IMR-90 (cell line): Measurements from ENCODE around the gene RELN.

Experiments used
- CEBPB ChIP-seq: IDR thresholded peaks from 2 replicates; pipeline ENCODE4 v1.6.1; 2012; ENCODE audit warnings: low read depth, low read length, improper control_type of control experiment
- CTCF ChIP-seq: conservative IDR thresholded peaks from 2 replicates; pipeline ENCODE4 v1.5.1; 2012; ENCODE audit warnings: mild to moderate bottlenecking, low read depth, low read length, improper control_type of control experiment
- ELK1 ChIP-seq: fragments of 150-350 bp; IDR thresholded peaks from 2 replicates; pipeline ENCODE4 v1.6.1; 2016; ENCODE audit warnings: low read depth, mild to moderate bottlenecking, low read length, moderate library complexity, borderline replicate concordance
- MAFK ChIP-seq: IDR thresholded peaks from 2 replicates; pipeline ENCODE4 v1.6.1; 2012; ENCODE audit warnings: low read depth, low read length, improper control_type of control experiment
- MXI1 ChIP-seq: IDR thresholded peaks from 2 replicates; pipeline ENCODE4 v1.6.1; 2012; ENCODE audit warnings: low read depth, mild to moderate bottlenecking, low read length, moderate library complexity, borderline replicate concordance
- POLR2A ChIP-seq: IDR thresholded peaks from 2 replicates; pipeline ENCODE4 v1.6.1; 2012; ENCODE audit warnings: mild to moderate bottlenecking, low read depth, low read length
- RAD21 ChIP-seq: IDR thresholded peaks from 2 replicates; pipeline ENCODE4 v1.6.1; 2012; ENCODE audit warnings: low read length, improper control_type of control experiment
- RCOR1 ChIP-seq: IDR thresholded peaks from 2 replicates; pipeline ENCODE4 v1.6.1; 2012; ENCODE audit warnings: mild to moderate bottlenecking, low read length, improper control_type of control experiment; ENCODE audit not compliant: insufficient replicate concordance
- RFX5 ChIP-seq: IDR thresholded peaks from 2 replicates; pipeline ENCODE4 v1.8.0; 2012; ENCODE audit warnings: low read depth, mild to moderate bottlenecking, low read length, moderate library complexity
- USF2 ChIP-seq: fragments of 150-350 bp; IDR thresholded peaks from 2 replicates; pipeline ENCODE4 v1.6.1; 2017; ENCODE audit warnings: mild to moderate bottlenecking, antibody characterized with exemption, low read length, low read depth

- TF ChIP-seq MAFK = no peak
- TF ChIP-seq CTCF = no peak
- no peak for TF ChIP-seq POLR2A
- no peak for TF ChIP-seq ELK1
- no peak for TF ChIP-seq CEBPB
- no peak for TF ChIP-seq USF2
- no peak for TF ChIP-seq MXI1
- no peak for TF ChIP-seq RFX5
- TF ChIP-seq RAD21 = no peak
- TF ChIP-seq RCOR1 = no peak
Observed at GRCh38 chr7:103958284-103958818, 31.1 kb downstream of the RELN start.
